Measurements from ENCODE around the gene LRRC34.

- no peak for TF ChIP-seq CTCF (IDR thresholded peaks at IDR 0.05)
- TF ChIP-seq EP300 (IDR thresholded peaks at IDR 0.05), result no peak
Observed at GRCh38 chr3:169769287-169770181, 43.2 kb downstream of the LRRC34 start, which contains the start of gene ACTRT3.
